Spinal cord (tissue), 10 donors: Measurements from ENCODE around the gene TAB2. TPM values are rescaled to one million over a fixed set of nuclear protein-coding genes. Genes with fewer than 3 reads are reported as not detected.

Experiments
- DNase-seq, 6 donors: peaks; one replicate each; pipeline versions ENCODE4 v3.0.0 to v3.0.0-alpha.2; 2013 to 2015; ENCODE audit warnings: low spot score in 6 of 6, low read depth in 4 of 6
- H3K27ac ChIP-seq: one replicate; pipeline ENCODE4 v1.5.1; 2013; ENCODE audit warnings: low read depth, low read length, control low read depth
- H3K27me3 ChIP-seq: one replicate; pipeline ENCODE4 v1.6.1; 2013; ENCODE audit warnings: low read length; ENCODE audit not compliant: control insufficient read depth, insufficient read depth
- H3K36me3 ChIP-seq: one replicate; pipeline ENCODE4 v1.6.1; 2013; ENCODE audit warnings: low read length; ENCODE audit not compliant: control insufficient read depth, insufficient read depth
- H3K4me1 ChIP-seq: one replicate; pipeline ENCODE4 v1.6.1; 2013; ENCODE audit warnings: low read length; ENCODE audit not compliant: control insufficient read depth, insufficient read depth
- H3K4me3 ChIP-seq: one replicate; pipeline ENCODE4 v1.5.1; 2013; ENCODE audit warnings: low read depth, low read length, control low read depth
- H3K9me3 ChIP-seq: one replicate; pipeline ENCODE4 v1.6.1; 2013; ENCODE audit warnings: low read length; ENCODE audit not compliant: control insufficient read depth, insufficient read depth
- WGBS: methylation state at CpG from one replicate; pipeline ENCODE4 v1.1.5; 2013; ENCODE audit warnings: missing lambda C conversion rate; ENCODE audit not compliant: insufficient coverage; 5-methylcytosine and 5-hydroxymethylcytosine counted together
- polyA plus RNA-seq, 2 donors: library from polyadenylated mRNA; unstranded; fragments of 120-200 nt; gene quantifications; one replicate each; pipeline ENCODE4 v1.2.1, GENCODE V29; 2013; ENCODE audit not compliant: insufficient read length in 2 of 2
- total RNA-seq, 2 donors: library from RNA; depleted of rRNA in 1 of 2; stranded (reverse); fragments of 120-200 nt in 1 of 2; fragments of >200 nt in 1 of 2; gene quantifications; one replicate each; pipeline versions ENCODE4 v1.2.3 to v1.2.4, GENCODE V29; 2013 to 2014
- donor health status: healthy.

Gene TAB2
- total and polyA plus RNA-seq, 4 donors = 57.6 to 69.7 (median 61.5) TPM

DNA sequence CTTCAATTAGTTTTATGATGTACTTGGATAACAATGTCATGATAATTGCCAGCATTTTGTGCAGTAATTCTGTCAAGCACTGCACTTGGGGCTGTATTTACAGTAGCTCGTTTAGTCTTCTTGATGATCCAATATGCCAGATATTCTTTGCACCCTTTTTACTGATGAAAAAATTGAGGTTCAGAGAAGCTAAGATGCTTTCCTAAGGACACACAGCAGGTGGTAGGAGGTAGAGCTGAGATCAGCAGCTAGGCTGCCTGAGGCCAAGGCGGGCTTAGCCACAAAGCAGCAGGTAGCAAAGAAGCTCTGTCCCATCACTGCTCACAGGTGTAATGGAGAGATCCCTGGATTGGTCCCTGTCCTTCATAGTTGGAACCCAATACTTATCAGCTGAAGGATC, 115.9 kb downstream of the TAB2 start:
- no peaks in the 10 kb centered on the region for H3K36me3 ChIP-seq
- no peaks in the 10 kb centered on the region for H3K27me3 ChIP-seq
- no peak overlapping the region for H3K27ac ChIP-seq
- DNase-seq = no peak
- no peak overlapping the region for H3K4me3 ChIP-seq
- H3K4me1 ChIP-seq = peaks cover 14% of the 10 kb centered on the region
- 88% methylated on average over 1 of the region's 2 CpGs for WGBS
- H3K9me3 ChIP-seq = no peaks in the 10 kb centered on the region

DNA sequence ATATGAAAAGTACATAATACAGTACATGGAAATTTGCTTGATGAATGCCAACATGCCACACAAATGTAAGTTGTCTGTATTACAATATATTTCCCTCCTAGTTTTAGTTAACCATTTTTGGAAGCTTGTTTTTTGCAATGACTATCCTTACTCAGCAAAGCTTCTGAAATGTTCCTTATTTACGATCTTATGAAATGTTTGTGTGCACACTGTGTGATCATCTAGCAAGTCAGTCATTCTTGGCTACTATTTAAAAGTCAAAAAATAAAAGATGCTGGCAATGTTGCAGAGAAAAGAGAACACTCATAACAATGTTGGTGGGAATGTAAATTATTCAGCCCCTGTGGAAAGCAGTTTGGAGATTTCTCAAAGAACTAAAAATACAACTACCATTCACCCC, 116.4 kb downstream of the TAB2 start:
- Histone ChIP-seq H3K9me3 (no peaks in the 10 kb centered on the region), H3K36me3 (no peaks in the 10 kb centered on the region), H3K4me3 (no peak overlapping the region), H3K4me1 (peaks cover 12% of the 10 kb centered on the region), H3K27me3 (no peaks in the 10 kb centered on the region), H3K27ac (no peak overlapping the region)
- no CpG with 5 or more reads among the region's 1 CpG for WGBS
- DNase-seq = no peak

DNA sequence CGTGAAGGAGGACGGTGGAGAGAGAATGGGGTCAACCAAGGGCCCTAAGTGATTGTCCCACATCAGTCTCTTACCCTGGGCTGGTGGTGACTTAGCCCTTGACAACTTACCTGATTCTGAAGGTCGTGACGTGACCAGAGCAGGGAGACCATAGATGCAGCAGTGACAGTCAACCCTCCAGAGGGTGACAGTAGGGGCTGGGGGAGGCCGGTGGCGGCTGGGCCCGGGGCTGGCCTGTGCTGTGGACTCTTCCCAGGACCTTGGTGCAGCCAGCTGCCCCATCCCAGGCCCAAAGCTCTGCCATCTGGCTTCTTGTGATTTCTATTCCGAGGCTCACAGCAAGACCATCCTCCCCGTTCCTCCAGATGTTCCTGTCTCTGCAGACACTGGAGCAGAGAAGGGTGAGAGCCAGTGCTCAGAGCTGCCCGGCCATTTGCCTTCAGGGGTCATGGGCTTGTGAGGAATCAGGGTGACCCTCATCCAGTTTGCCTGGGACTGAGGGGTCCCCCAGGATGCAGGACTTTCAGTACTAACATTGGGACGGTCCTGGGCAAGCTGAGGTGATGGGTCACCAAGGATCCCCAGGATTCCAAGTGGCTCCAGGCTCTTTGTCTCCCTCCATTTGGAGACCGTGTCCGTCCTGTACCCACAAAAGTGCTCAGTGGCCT, 118.5 kb downstream of the TAB2 start:
- H3K36me3 ChIP-seq = no peaks in the 10 kb centered on the region
- WGBS = 85% methylated on average over 11 of the region's 13 CpGs

DNA sequence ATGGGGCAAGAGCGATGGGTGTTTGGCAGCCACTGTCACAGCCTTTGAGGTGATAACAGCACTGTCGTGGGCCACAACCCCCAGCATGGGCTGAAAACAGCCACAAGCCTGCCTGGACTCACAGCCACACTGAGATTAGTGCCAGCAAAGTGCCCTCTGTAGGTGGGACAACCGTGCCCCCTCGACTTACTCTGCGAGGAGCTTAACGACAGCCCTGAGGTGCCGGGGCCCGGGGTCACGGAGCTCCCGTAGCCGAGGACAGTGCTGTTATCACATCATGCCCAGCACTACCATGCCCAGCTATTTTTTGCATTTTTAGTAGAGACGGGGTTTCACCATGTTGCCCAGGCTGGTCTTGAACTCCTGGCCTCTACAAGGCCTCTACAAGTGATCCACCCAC, 119.1 kb downstream of the TAB2 start:
- H3K4me1 ChIP-seq = peaks cover 7% of the 10 kb centered on the region
- no peak overlapping the region for H3K4me3 ChIP-seq
- H3K27me3 ChIP-seq = no peaks in the 10 kb centered on the region
- H3K27ac ChIP-seq = no peak overlapping the region
- H3K36me3 ChIP-seq = no peaks in the 10 kb centered on the region
- no peak for DNase-seq
- WGBS = 95% methylated on average over 12 of the region's 12 CpGs
- no peaks in the 10 kb centered on the region for H3K9me3 ChIP-seq

More for the DNA sequence above, 118.5 kb downstream of the TAB2 start:
- H3K27ac ChIP-seq = no peak overlapping the region
- H3K4me3 ChIP-seq = no peak overlapping the region
- peaks cover 5% of the 10 kb centered on the region for H3K4me1 ChIP-seq
- no peaks in the 10 kb centered on the region for H3K9me3 ChIP-seq
- H3K27me3 ChIP-seq = no peaks in the 10 kb centered on the region
- DNase-seq = no peak

DNA sequence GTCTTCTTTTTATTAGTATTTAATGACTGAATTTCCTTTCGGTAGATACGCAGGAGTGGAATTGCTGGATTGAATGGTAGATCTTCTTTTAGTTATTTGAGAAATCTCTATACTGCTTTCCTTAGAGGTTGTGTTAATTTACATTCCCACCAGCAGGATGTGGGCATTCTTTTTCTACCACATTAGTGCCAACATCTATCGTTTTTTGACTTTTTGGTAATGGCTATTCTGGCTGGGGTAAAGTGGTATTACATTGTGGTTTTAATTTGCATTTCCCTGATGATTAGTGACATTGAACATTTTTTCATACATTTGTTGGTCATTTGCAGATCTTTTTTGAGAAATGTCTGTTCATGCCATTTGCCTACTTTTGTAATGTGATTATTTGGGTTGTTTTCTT, 119.7 kb downstream of the TAB2 start:
- no peak overlapping the region for H3K27ac ChIP-seq
- H3K4me3 ChIP-seq = no peak overlapping the region
- DNase-seq = no peak
- no CpG with 5 or more reads among the region's 3 CpGs for WGBS
- H3K4me1 ChIP-seq = peaks cover 6% of the 10 kb centered on the region
- H3K27me3 ChIP-seq = no peaks in the 10 kb centered on the region
- no peaks in the 10 kb centered on the region for H3K9me3 ChIP-seq
- no peaks in the 10 kb centered on the region for H3K36me3 ChIP-seq

DNA sequence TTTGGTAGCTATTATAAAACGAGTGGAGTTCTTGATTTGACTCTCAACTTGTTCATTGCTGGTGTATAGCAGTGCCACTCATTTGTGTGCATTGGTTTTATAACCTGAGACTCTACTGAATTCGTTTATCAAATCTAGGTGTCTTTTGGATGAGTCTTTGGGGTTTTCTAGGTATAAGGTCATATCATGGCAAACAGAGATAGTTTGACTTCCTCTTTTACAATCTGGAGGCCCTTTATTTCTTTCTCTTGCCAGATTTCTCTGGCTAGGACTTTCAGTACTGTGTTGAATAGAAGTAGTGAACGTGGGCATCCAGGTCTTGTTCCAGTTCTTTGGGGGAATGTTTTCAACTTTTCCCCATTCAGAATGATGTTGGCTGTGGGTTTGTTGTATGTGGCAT, 121.3 kb downstream of the TAB2 start:
- Histone ChIP-seq H3K4me1 (peaks cover 13% of the 10 kb centered on the region), H3K9me3 (no peaks in the 10 kb centered on the region), H3K4me3 (no peak overlapping the region), H3K36me3 (no peaks in the 10 kb centered on the region), H3K27me3 (no peaks in the 10 kb centered on the region), H3K27ac (no peak overlapping the region)
- DNase-seq = no peak
- WGBS = 100% methylated on average over 1 of the region's 3 CpGs

DNA sequence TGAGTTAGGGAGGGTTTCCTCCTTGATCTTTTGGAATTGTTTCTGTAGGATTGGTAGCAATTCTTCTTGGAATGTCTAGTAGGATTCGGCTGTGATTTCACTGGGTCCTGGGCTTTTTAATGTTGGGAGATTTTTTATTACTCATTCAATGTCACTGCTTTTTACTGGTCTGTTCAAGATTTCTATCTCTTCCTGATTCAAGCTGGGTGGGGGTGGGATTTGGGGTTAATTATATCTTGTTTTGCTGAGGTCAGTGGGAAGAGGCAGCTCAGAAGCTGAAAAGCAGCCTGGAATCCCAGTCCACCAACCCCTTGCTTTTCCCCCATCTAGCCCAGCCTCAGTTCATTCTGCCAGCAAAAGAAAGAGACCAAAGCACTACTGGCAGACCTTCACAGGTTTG, 122.1 kb downstream of the TAB2 start:
- Histone ChIP-seq H3K4me3 (no peak overlapping the region), H3K27me3 (no peaks in the 10 kb centered on the region), H3K4me1 (peaks cover 13% of the 10 kb centered on the region), H3K36me3 (no peaks in the 10 kb centered on the region), H3K9me3 (no peaks in the 10 kb centered on the region), H3K27ac (no peak overlapping the region)
- no peak for DNase-seq
- WGBS = no CpG with 5 or more reads among the region's 1 CpG

DNA sequence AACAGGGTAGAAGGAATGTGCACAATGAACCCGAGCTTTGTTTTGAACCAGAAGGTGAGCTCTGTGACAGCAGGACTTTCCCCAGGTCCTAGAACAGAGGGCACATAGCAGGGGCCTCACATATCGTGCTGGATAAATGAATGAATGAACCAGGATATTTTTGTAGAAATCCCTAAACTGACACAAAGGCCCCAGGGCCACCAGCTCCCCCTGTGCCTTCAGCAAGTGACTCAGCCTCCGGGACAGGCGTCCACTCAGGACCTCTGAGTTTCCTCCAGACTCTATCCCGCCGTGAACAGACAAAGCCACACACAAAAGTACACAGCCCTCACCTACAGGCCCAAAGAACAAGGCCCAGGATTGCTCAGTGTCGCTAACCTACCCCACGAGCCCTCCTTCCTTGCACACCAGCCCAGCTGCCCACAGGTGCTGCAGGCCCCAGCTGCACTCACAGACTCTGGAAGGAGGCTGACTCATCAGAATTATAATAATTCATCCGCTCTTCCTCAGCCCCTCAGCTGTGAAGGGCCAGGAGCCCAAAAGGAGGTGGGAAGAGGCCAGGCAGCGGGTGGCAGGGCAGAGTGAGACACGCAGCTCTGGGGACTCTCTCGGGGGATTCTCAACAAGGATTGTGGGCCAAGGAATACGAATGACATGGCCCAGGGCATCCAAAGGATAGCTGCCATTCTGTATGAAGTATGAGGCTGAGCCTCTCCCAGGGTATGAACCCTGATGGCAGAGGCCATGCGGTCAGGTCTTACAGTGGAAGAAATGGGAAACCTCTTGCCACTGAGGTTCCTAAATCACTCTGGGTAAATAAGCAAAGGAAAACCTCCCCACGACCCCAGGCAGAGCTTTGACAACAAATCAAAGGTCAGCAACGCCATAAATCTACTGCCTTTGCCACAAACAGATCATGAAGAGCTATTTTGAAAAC, 123.5 kb downstream of the TAB2 start:
- Histone ChIP-seq H3K27me3 (no peaks in the 10 kb centered on the region), H3K9me3 (no peaks in the 10 kb centered on the region), H3K4me1 (peaks cover 13% of the 10 kb centered on the region), H3K4me3 (no peak overlapping the region), H3K36me3 (no peaks in the 10 kb centered on the region), H3K27ac (no peak overlapping the region)
- WGBS = 65% methylated on average over 14 of the region's 16 CpGs
- DNase-seq = no peak

DNA sequence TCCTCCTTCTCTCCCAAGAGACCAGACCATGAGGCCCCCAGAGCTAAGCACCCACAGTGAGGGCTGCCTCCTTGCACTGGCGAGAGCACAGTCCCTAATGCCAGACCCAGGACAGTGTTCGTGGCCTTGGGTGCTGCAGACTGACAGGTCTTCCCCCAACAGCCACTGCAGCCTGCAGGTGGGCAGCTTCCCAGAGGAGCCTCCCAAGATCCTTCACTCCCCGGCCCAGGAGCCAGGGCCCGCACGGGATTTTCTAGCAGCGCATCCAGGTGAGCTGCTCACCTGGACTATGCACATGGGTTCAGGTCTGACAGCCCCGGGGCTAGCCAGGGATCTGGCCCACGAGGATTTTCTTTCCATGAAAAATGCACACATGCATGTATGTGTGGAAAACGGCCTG, 124.2 kb downstream of the TAB2 start:
- 89% methylated on average over 8 of the region's 9 CpGs for WGBS
- peaks cover 13% of the 10 kb centered on the region for H3K4me1 ChIP-seq
- no peak for DNase-seq

More for the DNA sequence above, 124.2 kb downstream of the TAB2 start:
- Histone ChIP-seq H3K36me3 (no peaks in the 10 kb centered on the region), H3K9me3 (no peaks in the 10 kb centered on the region), H3K27ac (no peak overlapping the region), H3K4me3 (no peak overlapping the region), H3K27me3 (no peaks in the 10 kb centered on the region)
